ENCODE measurements around the gene GOSR2.

DNA sequence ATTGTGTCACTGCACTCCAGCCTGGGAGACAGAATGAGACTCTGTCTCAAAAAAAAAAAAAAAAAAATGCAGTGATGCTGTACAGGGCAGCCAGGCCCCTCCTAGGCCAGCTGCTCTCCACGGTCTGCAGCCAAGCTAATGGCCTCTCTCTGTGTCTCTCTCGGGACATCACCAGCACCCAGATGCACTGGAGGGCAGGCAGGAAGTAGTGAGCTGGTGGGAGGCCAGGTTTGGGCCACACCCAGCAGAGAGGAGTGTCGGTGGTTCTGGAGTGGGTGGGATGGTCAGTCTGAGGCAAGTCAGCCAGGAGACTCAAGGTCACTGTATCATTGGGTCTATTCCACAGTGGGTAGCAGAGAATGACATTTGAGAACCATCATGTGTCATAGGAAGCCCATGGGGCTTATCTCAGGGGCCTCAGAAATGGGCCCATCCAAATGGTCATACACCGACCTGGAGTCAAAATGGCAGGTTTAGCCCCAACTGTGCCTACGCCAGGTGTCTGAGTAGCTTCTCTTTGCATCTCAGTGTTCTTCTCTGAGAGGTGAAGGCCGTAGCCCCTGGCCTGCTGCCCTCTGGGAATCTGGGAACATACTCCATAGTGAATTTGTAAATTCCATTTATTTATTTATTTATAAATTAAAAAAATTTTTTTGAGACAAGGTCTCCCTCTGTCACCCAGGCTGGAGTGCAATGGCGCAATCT lies 48.9 kb upstream of the GOSR2 start:
- TF ChIP-seq EZH2 (IDR thresholded peaks at IDR 0.05; ENCODE audit: low read length, missing control alignments), result no peak
- TF ChIP-seq, protein P1, sequence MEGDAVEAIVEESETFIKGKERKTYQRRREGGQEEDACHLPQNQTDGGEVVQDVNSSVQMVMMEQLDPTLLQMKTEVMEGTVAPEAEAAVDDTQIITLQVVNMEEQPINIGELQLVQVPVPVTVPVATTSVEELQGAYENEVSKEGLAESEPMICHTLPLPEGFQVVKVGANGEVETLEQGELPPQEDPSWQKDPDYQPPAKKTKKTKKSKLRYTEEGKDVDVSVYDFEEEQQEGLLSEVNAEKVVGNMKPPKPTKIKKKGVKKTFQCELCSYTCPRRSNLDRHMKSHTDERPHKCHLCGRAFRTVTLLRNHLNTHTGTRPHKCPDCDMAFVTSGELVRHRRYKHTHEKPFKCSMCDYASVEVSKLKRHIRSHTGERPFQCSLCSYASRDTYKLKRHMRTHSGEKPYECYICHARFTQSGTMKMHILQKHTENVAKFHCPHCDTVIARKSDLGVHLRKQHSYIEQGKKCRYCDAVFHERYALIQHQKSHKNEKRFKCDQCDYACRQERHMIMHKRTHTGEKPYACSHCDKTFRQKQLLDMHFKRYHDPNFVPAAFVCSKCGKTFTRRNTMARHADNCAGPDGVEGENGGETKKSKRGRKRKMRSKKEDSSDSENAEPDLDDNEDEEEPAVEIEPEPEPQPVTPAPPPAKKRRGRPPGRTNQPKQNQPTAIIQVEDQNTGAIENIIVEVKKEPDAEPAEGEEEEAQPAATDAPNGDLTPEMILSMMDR (conservative IDR thresholded peaks at IDR 0.05 in 1 of 2, IDR thresholded peaks at IDR 0.05 in 1 of 2; ENCODE audit: low read depth in 1 of 2, low read length in 2 of 2), result no peak

Measured in fibroblast of lung (primary cell).